Stimulated activated naive CD8-positive, alpha-beta T cell treated with anti-CD3 and anti-CD28 coated beads, Interleukin-15, Interleukin-2, amounts not matched to agents 100 ng/mL and 50 ng/mL, for 24 hours (primary cell): Measurements from ENCODE around the gene ST3GAL2.

Experiments
- H3K27ac Mint-ChIP-seq: one replicate; pipeline ENCODE4 v1.8.0; 2021; ENCODE audit warnings: mild to moderate bottlenecking, mixed read lengths
- H3K27me3 Mint-ChIP-seq: one replicate; pipeline ENCODE4 v1.8.0; 2021; ENCODE audit warnings: mixed read lengths
- H3K36me3 Mint-ChIP-seq: one replicate; pipeline ENCODE4 v1.8.0; 2021; ENCODE audit warnings: low read depth, mixed read lengths
- H3K4me1 Mint-ChIP-seq: one replicate; pipeline ENCODE4 v1.8.0; 2021; ENCODE audit warnings: low read depth, mixed read lengths
- H3K4me3 Mint-ChIP-seq: one replicate; pipeline ENCODE4 v1.8.0; 2021; ENCODE audit warnings: mild to moderate bottlenecking, mixed read lengths
- H3K9me3 Mint-ChIP-seq: one replicate; pipeline ENCODE4 v1.8.0; 2021; ENCODE audit warnings: mixed read lengths

The ST3GAL2 gene

GRCh38 chr16:70472786-70473433, 34.0 kb upstream of the ST3GAL2 start:
- peaks cover 24% of the 10 kb centered on the region for H3K4me1 Mint-ChIP-seq
- no peak overlapping the region for H3K4me3 Mint-ChIP-seq
- no peaks in the 10 kb centered on the region for H3K27me3 Mint-ChIP-seq
- H3K9me3 Mint-ChIP-seq, result no peaks in the 10 kb centered on the region
- H3K27ac Mint-ChIP-seq, result no peak overlapping the region
- no peaks in the 10 kb centered on the region for H3K36me3 Mint-ChIP-seq

DNA sequence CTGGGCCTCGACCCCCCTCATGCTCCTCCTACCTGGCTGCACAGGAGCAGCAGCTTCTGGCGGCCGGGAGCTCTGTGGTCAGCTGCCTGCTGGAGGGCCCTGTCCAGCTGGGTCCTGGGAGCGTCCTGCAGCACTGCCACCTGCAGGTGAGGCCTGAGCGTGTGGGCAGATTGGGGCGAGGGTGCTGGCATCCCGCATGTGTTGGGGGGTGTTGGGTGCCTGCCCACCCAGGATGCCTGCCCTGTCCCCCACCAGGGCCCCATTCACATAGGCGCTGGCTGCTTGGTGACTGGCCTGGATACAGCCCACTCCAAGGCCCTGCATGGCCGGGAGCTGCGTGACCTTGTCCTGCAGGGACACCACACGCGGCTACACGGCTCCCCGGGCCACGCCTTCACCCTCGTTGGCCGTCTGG, 32.0 kb upstream of the ST3GAL2 start:
- no peak overlapping the region for H3K27ac Mint-ChIP-seq
- no peaks in the 10 kb centered on the region for H3K27me3 Mint-ChIP-seq
- H3K4me3 Mint-ChIP-seq, result no peak overlapping the region
- no peaks in the 10 kb centered on the region for H3K36me3 Mint-ChIP-seq
- no peaks in the 10 kb centered on the region for H3K9me3 Mint-ChIP-seq
- peaks cover 5% of the 10 kb centered on the region for H3K4me1 Mint-ChIP-seq

GRCh38 chr16:70470141-70470926, 31.4 kb upstream of the ST3GAL2 start:
- H3K27me3 Mint-ChIP-seq, result no peaks in the 10 kb centered on the region
- no peak overlapping the region for H3K4me3 Mint-ChIP-seq
- no peaks in the 10 kb centered on the region for H3K4me1 Mint-ChIP-seq
- no peaks in the 10 kb centered on the region for H3K36me3 Mint-ChIP-seq
- H3K27ac Mint-ChIP-seq, result no peak overlapping the region
- no peaks in the 10 kb centered on the region for H3K9me3 Mint-ChIP-seq

- Mint-ChIP-seq H3K27ac (no peak overlapping the region), H3K4me3 (no peak overlapping the region), H3K4me1 (no peaks in the 10 kb centered on the region), H3K36me3 (no peaks in the 10 kb centered on the region), H3K9me3 (no peaks in the 10 kb centered on the region), H3K27me3 (no peaks in the 10 kb centered on the region)
Measured at GRCh38 chr16:70468776-70469525, 30.1 kb upstream of the ST3GAL2 start.

DNA sequence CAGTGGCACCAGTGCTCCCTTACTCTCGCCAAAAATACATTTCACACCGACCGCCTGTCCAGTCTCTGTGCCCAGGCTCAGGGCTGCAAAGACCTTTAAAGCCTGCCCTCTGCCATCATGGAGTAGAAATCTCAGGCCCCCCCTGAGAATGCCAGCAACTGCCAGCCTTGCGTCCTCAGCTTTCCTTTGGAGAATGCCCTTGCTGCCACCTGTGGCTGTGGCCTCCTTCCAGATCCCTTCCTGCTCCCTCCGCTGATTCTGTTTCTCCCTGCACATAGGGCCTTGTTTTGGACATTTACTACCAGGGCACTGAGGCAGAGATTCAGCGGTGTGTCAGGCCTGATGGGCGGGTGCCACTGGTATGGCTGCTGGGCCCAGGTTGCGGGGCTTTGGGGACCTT, 28.7 kb upstream of the ST3GAL2 start:
- no peak overlapping the region for H3K4me3 Mint-ChIP-seq
- no peaks in the 10 kb centered on the region for H3K4me1 Mint-ChIP-seq
- H3K27ac Mint-ChIP-seq, result no peak overlapping the region
- no peaks in the 10 kb centered on the region for H3K9me3 Mint-ChIP-seq
- no peaks in the 10 kb centered on the region for H3K36me3 Mint-ChIP-seq
- no peaks in the 10 kb centered on the region for H3K27me3 Mint-ChIP-seq

DNA sequence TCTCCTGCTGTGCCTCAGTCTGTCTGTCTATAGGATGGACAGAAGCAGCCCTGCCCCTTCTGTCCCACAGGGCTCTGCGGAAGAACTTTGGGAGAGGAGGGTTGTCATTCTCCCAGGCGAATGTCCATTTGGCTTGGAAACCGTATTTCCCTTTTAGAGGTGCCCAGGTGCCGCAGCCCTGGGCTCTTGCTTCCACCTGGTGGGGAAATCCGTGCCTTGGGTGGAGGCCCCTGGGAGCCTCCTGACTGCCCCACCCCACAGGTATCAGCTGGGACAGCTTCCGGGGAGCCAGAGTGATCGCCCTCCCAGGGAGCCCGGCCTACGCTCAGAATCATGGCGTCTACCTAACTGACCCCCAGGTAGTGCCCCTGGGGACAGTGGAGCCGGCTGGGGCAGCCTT, 28.2 kb upstream of the ST3GAL2 start:
- no peaks in the 10 kb centered on the region for H3K36me3 Mint-ChIP-seq

GRCh38 chr16:70466805-70467076, 27.8 kb upstream of the ST3GAL2 start:
- Mint-ChIP-seq H3K4me1 (no peaks in the 10 kb centered on the region), H3K9me3 (no peaks in the 10 kb centered on the region), H3K27ac (no peak overlapping the region), H3K27me3 (no peaks in the 10 kb centered on the region), H3K36me3 (no peaks in the 10 kb centered on the region), H3K4me3 (no peak overlapping the region)

More for the DNA sequence above, 28.2 kb upstream of the ST3GAL2 start:
- Mint-ChIP-seq H3K27me3 (no peaks in the 10 kb centered on the region), H3K4me1 (no peaks in the 10 kb centered on the region), H3K9me3 (no peaks in the 10 kb centered on the region), H3K4me3 (no peak overlapping the region), H3K27ac (no peak overlapping the region)

DNA sequence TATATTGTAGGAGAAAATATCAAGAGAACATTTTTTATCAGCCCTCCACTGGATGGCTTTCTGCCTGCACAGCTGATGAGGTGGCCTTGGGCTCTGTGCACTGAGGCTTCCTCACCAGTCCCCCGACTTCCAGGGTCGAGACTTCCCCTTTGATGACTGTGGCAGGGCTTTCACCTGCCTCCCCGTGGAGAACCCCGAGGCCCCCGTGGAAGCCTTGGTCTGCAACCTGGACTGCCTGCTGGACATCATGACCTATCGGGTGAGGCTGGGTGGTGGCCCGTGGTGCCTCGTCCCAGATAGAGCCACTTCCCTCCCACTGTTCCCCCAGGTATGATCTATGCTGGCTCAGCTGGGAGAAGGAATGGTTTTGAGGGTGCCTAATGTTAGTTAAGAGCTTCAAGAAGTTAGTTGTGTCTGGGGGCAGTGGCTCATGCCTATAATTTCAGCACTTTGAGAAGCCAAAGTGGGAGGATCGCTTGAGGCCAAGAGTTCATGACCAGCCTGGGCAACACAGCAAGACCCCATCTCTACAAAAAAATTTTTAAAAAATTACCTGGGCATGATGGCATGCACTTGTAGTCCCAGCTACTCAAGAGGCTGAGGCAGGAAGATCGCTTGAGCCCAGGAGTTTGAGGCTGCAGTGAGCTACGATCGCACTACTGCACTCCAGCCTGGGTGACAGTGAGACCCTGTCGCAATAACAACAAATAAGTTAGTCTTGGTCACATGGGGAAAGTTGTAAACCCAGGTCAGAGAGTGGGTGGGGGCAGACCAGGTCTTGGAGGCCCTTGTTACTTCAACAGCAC, 27.3 kb upstream of the ST3GAL2 start:
- no peaks in the 10 kb centered on the region for H3K4me1 Mint-ChIP-seq
- H3K36me3 Mint-ChIP-seq, result no peaks in the 10 kb centered on the region
- H3K4me3 Mint-ChIP-seq, result no peak overlapping the region
- no peaks in the 10 kb centered on the region for H3K27me3 Mint-ChIP-seq
- H3K27ac Mint-ChIP-seq, result no peak overlapping the region
- no peaks in the 10 kb centered on the region for H3K9me3 Mint-ChIP-seq

- Mint-ChIP-seq H3K27me3 (no peaks in the 10 kb centered on the region), H3K36me3 (no peaks in the 10 kb centered on the region), H3K27ac (no peak overlapping the region), H3K4me3 (no peak overlapping the region), H3K9me3 (no peaks in the 10 kb centered on the region), H3K4me1 (no peaks in the 10 kb centered on the region)
Measured at GRCh38 chr16:70463235-70463634, 24.3 kb upstream of the ST3GAL2 start.

GRCh38 chr16:70460737-70461261, 21.9 kb upstream of the ST3GAL2 start:
- Mint-ChIP-seq H3K9me3 (no peaks in the 10 kb centered on the region), H3K4me1 (peaks cover 4% of the 10 kb centered on the region), H3K27me3 (no peaks in the 10 kb centered on the region), H3K36me3 (no peaks in the 10 kb centered on the region), H3K4me3 (no peak overlapping the region), H3K27ac (no peak overlapping the region)

- Mint-ChIP-seq H3K4me3 (no peak overlapping the region), H3K4me1 (peaks cover 16% of the 10 kb centered on the region), H3K27me3 (no peaks in the 10 kb centered on the region), H3K27ac (no peak overlapping the region), H3K36me3 (no peaks in the 10 kb centered on the region), H3K9me3 (no peaks in the 10 kb centered on the region)
Measured at GRCh38 chr16:70457446-70458166, 18.7 kb upstream of the ST3GAL2 start.

DNA sequence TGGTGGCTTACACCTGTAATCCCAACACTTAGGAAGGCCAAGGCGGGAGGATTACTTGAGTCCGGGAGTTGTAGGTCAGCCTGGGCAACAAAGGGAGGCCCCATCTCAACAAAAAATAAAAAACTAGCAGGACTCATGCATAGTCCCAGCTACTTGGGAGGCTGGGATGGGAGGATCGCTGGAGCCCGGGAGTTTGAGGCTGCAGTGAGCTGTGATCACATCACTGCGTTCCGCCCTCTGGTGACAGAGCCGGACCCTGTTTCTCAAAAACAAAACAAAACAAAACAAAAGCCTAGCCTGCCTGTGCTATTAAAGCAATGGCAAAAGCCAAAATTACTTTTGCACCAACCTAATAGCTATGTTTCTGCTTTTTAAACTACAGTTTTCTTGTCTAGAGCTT, 17.0 kb upstream of the ST3GAL2 start:
- Mint-ChIP-seq H3K9me3 (no peaks in the 10 kb centered on the region), H3K4me1 (peaks cover 16% of the 10 kb centered on the region), H3K27ac (no peak overlapping the region), H3K36me3 (no peaks in the 10 kb centered on the region), H3K27me3 (no peaks in the 10 kb centered on the region), H3K4me3 (no peak overlapping the region)

DNA sequence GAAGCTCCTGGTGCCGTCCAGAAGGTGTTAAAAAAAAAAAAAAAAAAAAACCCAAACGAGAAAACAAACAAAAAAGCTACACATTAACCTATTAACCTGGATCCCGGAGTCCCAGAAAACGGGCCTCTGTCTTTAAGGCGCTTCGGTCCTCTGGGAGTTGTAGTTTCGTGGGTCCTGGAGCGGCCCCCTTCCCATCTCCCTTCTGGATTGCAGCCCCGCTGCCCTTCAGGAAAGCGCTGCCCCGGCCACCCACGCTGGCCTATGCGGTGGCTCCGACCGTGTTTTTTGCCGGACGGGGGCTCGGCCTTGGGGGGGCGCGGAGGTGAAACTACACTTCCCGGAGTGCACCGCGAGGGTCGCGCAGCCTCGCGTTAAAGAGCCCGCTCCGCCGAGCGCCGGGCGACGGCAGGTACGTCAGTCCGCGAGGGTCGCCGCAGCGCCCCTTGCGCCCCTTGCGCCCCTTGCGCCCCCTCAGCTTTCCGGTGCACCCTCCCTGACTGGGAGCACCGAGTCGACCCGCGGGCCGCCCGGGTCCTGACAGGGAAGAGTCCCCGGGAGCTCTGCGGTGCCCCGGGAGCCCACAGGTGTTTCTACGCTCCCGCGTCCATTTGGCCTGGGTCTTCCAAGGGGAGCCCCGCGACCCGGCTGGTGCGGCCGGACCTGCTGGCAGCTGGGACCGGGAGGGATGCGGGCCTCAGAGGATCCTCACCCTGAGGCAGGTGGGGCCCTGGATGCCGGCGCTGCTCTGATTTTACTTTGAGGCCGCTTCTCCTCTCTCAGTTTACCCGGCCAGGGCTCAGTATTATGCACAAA, 15.5 kb upstream of the ST3GAL2 start, which contains the start of gene FCSK:
TSS of gene FCSK (plus strand) at position 374 of the 813 bp plus-strand sequence. CDS start 8,596 bp downstream, outside the sequence.
- Mint-ChIP-seq H3K27me3 (no peaks in the 10 kb centered on the region), H3K27ac (peak within 1 kb of the TSS; percentile 75), H3K9me3 (no peaks in the 10 kb centered on the region), H3K4me3 (peak within 1 kb of the TSS; percentile 88), H3K36me3 (no peaks in the 10 kb centered on the region), H3K4me1 (peaks cover 16% of the 10 kb centered on the region)
